ENCODE results near the gene PLA2G4B. TPM values are rescaled to one million over a fixed set of nuclear protein-coding genes. Genes with fewer than 3 reads are reported as not detected.

The PLA2G4B gene
- total RNA-seq, 4 donors from 2014 or later, result 6.2 to 13.0 (median 8.6) TPM

DNA sequence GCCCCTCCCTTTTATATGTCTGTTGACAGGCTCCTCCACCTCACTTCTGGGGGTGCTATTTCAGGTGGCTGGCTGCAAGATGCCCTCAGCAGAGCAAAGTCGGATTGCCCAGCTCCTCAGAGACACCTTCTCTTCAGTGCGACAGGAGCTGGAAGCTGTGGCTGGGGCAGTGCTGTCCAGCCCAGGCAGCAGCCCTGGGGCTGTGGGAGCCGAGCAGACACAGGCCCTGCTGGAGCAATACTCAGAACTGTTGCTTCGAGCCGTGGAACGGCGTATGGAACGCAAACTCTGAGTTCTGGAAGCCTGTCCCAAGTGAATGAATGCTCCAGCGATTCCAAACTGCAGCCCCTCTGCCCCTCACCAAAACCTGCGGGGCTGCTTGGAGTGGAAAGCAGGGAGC lies 13.5 kb upstream of the PLA2G4B start:
- no peak overlapping the region for H3K4me3 ChIP-seq (replicated peaks in 1 of 3)
- H3K4me1 ChIP-seq, result peaks cover 11 to 19% of the 10 kb centered on the region in 2 donors
- TF ChIP-seq POLR2A (IDR thresholded peaks at IDR 0.05), result no peak
- TF ChIP-seq, protein P1, sequence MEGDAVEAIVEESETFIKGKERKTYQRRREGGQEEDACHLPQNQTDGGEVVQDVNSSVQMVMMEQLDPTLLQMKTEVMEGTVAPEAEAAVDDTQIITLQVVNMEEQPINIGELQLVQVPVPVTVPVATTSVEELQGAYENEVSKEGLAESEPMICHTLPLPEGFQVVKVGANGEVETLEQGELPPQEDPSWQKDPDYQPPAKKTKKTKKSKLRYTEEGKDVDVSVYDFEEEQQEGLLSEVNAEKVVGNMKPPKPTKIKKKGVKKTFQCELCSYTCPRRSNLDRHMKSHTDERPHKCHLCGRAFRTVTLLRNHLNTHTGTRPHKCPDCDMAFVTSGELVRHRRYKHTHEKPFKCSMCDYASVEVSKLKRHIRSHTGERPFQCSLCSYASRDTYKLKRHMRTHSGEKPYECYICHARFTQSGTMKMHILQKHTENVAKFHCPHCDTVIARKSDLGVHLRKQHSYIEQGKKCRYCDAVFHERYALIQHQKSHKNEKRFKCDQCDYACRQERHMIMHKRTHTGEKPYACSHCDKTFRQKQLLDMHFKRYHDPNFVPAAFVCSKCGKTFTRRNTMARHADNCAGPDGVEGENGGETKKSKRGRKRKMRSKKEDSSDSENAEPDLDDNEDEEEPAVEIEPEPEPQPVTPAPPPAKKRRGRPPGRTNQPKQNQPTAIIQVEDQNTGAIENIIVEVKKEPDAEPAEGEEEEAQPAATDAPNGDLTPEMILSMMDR (IDR thresholded peaks at IDR 0.05), result no peak
- 74 to 75% methylated on average over 9 of the region's 10 CpGs for WGBS, 2 donors
- intact Hi-C loops (cut with DNase I), result no loop called here
- no peak overlapping the region for H3K27ac ChIP-seq
- H3K27me3 ChIP-seq, result no peaks in the 10 kb centered on the region
- no peak for DNase-seq
- no peaks in the 10 kb centered on the region for H3K9me3 ChIP-seq
- peaks cover 21 to 32% of the 10 kb centered on the region in 2 donors for H3K36me3 ChIP-seq

DNA sequence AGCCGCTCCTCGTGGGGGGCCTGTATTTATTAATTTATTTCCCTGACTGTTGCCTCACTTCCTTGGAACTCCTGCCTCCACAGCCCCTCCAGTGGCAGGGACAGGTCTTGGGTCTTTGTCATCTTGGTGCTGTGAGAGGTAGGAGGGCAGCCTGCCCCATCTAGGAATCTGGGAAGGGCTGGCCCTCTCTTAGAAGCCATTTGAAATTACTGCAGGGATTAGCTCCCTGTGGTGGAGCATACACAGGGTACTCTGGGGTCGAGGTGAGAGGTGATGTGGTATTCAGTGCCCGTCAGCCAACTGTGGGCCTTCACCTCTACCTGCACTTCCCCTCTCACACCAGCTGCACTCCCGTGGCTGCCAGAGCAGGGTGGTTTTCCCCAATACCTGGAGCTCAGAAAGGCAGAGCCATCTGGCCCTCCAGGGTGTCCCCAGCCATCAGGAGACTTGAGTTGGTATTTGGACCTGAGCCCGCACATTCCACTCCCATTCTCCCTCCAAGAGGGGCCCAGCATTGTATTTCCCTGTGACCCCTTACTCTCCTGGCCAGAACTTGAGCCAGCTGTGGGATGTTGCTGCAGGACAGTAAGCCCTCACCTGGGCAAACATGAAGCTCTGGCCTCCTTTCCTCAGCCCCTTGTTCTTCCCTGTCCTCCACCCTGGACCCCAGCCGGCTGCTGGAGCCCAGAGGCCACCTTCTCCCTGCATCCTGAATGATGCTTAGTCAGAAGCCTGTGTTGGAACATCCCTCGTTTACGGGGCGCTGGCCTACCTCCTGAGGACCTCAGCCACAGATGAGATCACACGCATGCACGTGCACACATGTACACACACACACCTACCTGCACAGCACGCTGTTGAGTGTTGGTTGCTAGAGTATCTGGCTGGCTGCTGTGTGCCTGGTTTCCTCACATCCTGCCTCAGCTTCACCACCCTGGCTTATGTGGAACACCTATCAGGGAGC lies 12.8 kb upstream of the PLA2G4B start:
- H3K36me3 ChIP-seq, result peaks cover 19 to 32% of the 10 kb centered on the region in 2 donors
- WGBS, 2 donors, result 73 to 83% methylated on average over 13 of the region's 13 CpGs
- H3K4me3 ChIP-seq (replicated peaks in 1 of 3), result no peak overlapping the region
- DNase-seq, result peak; percentile 48 to 72
- H3K27me3 ChIP-seq, result no peaks in the 10 kb centered on the region
- H3K9me3 ChIP-seq, result no peaks in the 10 kb centered on the region
- peaks cover 11 to 20% of the 10 kb centered on the region in 2 donors for H3K4me1 ChIP-seq
- no peak for TF ChIP-seq POLR2A (IDR thresholded peaks at IDR 0.05)
- TF ChIP-seq, protein P1 (IDR thresholded peaks at IDR 0.05), result peak in 1 of 6 experiments; percentile 20
- intact Hi-C loops (cut with DNase I), result no loop called here
- H3K27ac ChIP-seq, result no peak overlapping the region

- 7 to 11% methylated on average over 27 of the region's 37 CpGs for WGBS, 2 donors
- TF ChIP-seq POLR2A (IDR thresholded peaks at IDR 0.05), result no peak
- TF ChIP-seq, protein P1 (IDR thresholded peaks at IDR 0.05), result no peak
- H3K36me3 ChIP-seq, result peaks cover 4 to 20% of the 10 kb centered on the region in 2 donors
- H3K4me1 ChIP-seq, result peaks cover 15 to 25% of the 10 kb centered on the region in 2 donors
- intact Hi-C loops (cut with DNase I), result no loop called here
- peak overlapping the region in 2 of 3 donors; percentile 16 to 79 for H3K4me3 ChIP-seq (replicated peaks in 1 of 3)
- no peaks in the 10 kb centered on the region for H3K9me3 ChIP-seq
- DNase-seq, result peak; percentile 42 to 57
- H3K27me3 ChIP-seq, result no peaks in the 10 kb centered on the region
- no peak overlapping the region for H3K27ac ChIP-seq
Observed at GRCh38 chr15:41827290-41827879, 11.3 kb upstream of the PLA2G4B start.

GRCh38 chr15:41827880-41828806 lies 10.5 kb upstream of the PLA2G4B start, which contains the start of gene JMJD7:
Gene JMJD7, plus strand, starts transcription at chr15:41828092. Its CDS starts 33 bp downstream, at chr15:41828125.
- WGBS, 2 donors, result 0 to 1% methylated on average over 35 to 37 of the region's 66 CpGs

More at GRCh38 chr15:41827880-41828806, 10.5 kb upstream of the PLA2G4B start, which contains the start of gene JMJD7:
- Histone ChIP-seq H3K9me3 (no peaks in the 10 kb centered on the region), H3K36me3 (peaks cover 0 to 12% of the 10 kb centered on the region in 2 donors), H3K4me3 (replicated peaks in 1 of 3) (peak within 1 kb of the TSS; percentile 31 to 79 (median 70)), H3K4me1 (peaks cover 22 to 33% of the 10 kb centered on the region in 2 donors), H3K27ac (peak within 1 kb of the TSS; percentile 31 to 82 (median 63)), H3K27me3 (no peaks in the 10 kb centered on the region)
- DNase-seq, result peak; percentile 94 to 96
- intact Hi-C loops (cut with DNase I), result no loop called here
- TF ChIP-seq POLR2A (IDR thresholded peaks at IDR 0.05), result peak; percentile 51 to 88
- TF ChIP-seq, protein P1 (IDR thresholded peaks at IDR 0.05), result no peak
